ENCODE data around the gene ERRFI1.

Gene ERRFI1

DNA sequence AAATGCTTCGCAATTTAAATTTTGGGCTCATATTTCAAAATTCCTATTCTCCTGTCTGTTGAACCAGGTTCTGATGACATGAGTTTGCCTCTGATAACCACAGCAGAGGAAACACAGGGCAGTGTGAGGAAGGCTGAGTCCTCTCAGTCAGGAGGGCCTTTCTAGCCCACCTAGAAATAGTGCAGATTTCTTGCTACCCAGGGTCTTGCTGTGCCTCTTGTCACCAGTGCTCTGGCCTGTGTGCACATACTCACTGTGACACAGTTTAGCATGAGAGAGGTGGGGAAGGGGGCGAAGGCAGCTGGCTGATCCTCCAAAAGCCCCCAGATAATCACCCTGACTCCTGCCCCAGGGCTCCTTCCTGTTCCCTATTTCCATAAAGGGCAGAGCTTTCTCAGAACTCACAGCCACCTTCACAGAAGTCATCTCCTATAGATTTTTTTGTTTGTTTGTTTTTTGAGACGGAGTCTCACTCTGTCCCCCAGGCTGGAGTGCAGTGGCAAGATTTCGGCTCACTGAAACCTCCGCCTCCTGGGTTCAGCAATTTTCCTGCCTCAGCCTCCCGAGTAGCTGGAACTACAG, 23.7 kb downstream of the ERRFI1 start:
- DNase-seq: no peak

DNA sequence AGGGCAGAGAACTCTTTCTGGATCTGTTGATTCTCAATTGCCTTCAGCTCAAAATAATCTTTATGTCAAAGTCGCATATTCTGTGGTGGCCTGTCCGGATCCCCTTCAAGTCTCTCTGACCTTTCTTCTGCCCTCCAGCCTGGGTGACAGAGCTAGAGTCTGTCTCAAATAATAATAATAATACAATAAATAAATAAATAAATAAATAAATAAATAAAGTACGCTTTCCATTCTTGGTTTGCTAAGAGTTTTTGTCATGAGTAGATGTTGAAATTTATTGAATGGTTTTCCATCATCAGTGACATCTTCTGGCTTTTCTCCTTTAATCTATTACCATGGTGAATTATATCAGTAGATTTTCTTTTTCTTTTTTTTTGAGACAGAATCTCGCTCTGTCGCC, 30.7 kb downstream of the ERRFI1 start:
- DNase-seq: no peak

DNA sequence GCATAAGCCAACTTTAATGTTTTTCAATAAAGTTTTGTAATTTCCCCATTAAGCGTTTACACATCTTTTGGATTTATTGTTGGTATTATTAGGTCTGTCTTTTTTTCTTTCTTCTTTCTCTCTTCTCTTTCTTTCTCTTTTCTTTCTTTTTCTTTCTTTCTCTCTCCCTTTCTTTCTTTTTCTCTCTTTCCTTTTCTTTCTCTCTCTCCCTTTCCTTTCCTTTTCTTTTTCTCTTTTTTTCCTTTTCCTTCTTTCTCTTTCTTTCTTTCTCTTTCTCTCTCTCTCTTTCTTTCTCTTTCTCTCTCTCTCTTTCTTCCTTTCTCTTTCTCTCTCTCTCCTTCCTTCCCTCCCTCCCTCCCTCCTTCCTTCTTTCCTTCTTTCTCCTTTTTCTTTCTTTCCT, 31.3 kb downstream of the ERRFI1 start:
- DNase-seq: no peak

DNA sequence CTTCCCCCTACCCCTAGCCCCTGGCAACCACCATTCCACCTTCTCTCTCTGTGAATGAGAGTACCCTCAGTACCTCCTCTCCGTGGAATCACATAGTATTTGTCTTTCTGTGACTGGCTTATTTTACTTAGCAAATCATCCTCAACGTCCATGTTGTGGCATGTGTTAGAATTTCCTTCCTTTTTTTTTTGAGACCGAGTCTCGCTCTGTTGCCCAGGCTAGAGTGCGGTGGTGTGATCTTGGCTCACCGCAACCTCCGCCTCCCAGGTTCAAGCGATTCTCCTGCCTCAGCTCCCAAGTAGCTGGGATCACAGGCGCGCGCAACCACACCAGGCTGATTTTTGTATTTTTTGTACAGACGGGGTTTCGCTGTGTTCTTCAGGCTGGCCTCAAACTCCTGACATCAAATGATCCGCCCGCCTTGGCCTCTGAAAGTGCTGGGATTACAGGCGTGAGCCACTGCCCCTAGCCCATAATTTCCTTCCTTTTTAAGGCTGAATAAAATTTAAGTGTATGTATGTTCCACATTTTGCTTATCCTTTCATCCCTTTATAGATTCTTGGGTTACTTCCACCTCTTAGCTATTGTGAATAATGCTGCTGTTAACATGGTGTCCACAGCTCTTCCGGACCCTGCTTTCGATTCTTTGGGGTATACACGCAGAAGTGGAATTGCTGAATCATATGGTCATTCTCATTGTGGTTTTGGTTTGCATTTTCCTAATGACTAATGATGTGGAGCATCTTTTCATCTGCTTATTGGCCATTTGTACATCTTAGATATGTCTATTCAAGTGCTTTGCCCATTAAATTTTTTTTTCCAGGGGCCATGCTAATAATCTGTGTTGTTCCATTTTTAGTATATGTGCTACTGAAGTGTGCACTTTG, 32.3 kb downstream of the ERRFI1 start:
- no peak for DNase-seq

DNA sequence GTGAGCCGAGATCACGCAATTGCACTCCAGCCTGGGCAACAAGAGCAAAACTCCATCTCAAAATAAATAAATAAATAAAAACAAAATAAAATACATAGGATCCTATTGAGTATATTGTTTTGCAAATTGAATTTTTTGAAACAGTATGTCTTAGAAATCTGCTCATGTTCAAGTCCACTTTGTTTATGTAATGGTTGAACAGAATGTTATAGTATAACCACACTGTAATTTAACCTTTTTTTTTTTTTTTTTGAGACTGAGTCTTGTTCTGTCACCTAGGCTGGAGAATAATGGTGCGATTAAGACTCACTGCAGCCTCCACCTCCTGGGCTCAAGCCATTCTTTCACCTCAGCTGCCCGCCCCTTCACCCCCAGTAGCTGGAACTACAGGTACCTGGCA, 33.2 kb downstream of the ERRFI1 start:
- DNase-seq: no peak

GRCh38 chr1:7991504-7992440, 34.3 kb downstream of the ERRFI1 start:
- no peak for DNase-seq

- DNase-seq: no peak
Measured at GRCh38 chr1:7989762-7990428, 36.2 kb downstream of the ERRFI1 start.

DNA sequence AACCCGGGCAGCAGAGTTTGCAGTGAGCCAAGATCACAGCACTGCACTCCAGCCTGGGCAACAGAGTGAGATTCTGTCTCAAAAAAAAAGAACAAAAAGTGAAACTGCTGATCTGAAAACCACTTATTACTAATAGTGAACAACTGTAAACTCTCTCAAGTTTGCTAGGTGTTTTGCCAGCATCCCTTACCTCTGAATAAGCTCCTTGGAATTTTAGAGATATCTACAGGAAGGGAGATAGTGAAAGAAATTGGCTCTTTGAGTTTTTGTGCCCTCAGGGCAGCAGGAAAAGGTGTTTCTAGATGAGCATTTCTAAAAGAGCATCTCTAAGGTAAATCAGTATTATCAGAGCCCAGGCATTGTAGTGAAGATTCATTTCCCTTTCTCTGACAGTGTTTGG, 37.5 kb downstream of the ERRFI1 start:
- DNase-seq: no peak

GRCh38 chr1:7987528-7987927, 38.6 kb downstream of the ERRFI1 start:
- DNase-seq: no peak

DNA sequence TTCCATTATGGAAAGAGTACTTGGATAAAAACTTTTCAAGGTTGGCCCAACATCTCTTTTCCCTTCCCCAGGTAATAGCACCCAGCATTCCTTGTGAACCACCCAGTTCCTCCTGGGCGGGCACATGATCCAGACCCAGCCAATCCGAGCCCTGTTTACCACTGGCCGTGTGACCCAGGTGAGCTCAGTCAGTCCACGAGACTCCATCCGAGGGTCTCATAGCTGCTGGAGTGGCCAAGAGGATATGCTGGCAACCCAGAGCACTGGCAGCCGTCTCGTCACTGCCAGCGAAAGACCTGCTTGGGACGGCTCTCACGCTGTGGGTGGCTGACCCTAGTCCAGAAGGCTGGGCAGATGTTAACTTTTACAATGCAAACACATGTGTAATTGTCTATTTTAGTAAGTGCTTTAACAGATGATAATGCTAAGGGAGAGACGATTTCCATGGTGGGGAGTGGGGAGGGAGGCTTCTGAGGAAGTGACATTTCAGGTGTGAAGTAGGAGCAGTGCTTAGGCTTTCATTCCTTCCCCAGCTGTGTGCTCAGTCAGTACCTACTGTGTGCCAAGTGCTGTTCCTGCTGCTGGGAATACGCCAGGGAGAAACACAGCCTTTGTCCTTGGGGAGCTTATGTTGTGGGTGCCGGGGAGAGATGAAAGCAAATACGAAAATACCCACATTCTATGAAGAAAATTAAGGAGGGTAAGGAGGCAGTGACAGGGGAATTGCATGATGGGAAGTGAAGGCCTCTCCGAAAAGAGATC, 40.1 kb downstream of the ERRFI1 start:
- DNase-seq: no peak

DNA sequence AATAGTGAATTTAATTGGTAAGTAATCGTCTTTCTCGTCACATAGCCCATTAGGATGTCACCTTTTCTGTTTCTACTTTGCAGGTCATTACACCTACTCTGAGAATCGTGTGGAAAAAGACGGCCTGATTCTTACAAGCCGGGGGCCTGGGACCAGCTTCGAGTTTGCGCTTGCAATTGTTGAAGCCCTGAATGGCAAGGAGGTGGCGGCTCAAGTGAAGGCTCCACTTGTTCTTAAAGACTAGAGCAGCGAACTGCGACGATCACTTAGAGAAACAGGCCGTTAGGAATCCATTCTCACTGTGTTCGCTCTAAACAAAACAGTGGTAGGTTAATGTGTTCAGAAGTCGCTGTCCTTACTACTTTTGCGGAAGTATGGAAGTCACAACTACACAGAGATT, 41.3 kb downstream of the ERRFI1 start:
- DNase-seq: no peak

DNA sequence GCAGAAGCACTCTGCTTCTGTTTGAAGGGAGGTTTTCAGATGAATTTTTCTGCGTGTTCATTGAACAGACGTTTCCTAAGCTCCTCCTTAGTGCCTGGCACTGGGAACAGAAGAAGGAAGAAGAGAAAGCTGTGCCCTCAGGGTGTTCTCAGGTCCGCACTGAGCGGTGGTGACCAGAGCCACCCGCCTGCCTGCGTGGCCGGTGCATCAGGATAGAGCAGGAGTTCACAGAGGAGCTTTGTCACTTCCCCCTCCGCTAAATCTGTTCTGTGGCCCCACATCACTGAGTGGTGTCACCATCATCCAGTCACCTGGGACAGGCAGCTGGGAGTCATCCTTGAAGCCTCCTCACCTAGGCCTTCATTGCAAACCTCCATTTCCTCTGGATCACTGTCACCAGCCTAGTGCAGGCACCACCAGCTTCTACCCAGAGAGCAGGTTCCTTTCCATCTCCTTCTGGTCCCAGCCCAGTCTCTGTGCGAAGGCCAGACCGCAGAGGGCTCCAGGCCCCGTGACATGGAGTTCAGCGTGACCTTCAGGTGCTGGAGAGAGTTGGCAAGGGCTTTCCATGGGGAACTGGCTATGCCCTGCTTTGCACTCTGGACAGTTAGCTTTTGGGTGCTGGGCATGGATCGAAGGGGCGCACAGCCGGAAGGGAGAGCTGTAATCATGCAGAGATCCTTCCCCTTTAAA, 42.9 kb downstream of the ERRFI1 start:
- no peak for DNase-seq

DNA sequence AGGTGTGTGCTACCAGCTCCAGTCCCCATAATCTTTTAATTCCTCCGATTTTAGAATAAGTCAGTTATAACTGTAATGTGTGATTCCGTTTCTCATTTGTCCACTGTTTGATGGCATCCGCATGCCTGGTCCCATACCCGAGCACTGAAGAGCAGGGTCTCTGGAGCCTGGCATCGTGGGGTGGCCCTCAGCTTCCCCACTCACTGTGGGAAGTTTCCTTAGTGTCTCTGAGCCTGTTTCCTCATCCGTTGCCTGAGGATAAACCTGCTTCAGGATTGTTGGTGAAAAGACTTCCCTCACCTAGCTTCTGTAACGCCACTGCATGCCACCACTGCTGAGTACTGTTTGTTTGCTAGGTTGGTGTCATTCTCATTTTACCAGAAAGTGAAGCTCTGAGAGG, 45.1 kb downstream of the ERRFI1 start:
- DNase-seq: no peak

- DNase-seq: peak in 1 of 2 experiments; percentile 15
Measured at GRCh38 chr1:7975212-7975865, 50.8 kb downstream of the ERRFI1 start.

DNA sequence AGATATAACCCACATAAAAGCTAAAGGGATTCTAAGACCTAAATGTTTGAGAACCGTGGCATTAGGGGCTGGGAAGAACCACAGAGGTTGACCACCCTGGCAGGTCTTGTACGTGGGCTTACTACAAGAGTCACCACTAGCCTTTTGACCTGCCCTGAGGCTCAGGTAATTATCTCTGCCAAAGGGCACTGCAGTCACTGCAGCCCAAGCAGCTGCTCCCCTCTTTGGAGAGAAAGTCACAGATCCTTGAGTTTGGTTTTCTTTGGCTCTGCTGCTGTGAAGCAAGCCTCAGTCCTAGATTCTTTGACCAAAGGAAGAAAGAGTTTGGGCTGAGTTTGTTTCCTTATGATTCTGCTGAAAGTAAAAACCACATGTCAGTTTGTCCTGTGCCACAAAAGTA, 53.0 kb downstream of the ERRFI1 start:
- no peak for DNase-seq

- DNase-seq: no peak
Measured at GRCh38 chr1:7972285-7972684, 53.8 kb downstream of the ERRFI1 start.

DNA sequence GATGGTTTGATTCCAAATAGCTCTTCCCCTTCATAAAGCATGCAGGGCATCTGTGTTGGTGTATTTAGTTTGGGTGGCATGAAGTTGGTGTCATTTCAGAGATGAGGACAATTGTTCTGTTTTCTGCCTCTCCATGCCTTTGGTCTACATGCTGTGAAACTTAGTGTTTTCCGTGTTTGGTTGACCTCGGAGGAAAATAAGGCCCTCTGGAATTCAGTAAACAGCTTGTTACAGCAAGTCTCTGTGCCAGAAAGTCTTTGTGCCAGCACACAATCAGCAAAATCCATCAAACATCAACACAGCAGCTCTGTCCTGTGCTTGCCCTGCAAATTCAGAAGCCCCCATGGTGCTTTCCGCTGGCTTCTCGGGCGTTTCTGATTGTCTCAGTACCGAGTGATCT, 55.1 kb downstream of the ERRFI1 start:
- no peak for DNase-seq

DNA sequence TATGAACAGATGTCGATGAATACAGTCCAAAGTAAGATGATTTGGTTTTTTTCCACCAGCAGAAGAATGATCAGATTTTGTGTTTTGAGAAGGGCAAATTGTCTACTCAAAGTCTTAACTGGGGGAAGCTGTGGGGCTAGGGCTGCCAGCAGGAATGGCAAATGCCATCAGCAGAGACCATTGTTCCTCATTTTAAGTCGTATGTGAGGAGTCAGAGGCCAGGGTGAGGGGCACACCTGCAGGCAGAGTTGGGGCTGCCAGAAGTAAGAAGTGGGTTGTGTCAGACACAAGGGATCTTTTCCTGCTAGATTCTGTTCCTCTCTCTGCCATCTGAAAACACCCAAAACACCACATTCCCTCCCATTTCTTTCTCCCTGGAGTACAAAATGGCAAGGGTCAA, 55.9 kb downstream of the ERRFI1 start:
- DNase-seq: no peak

- DNase-seq: no peak
Measured at GRCh38 chr1:7967651-7968050, 58.5 kb downstream of the ERRFI1 start.

- DNase-seq: no peak
Measured at GRCh38 chr1:7967196-7967595, 58.9 kb downstream of the ERRFI1 start.

GRCh38 chr1:7964476-7964875, 61.6 kb downstream of the ERRFI1 start:
- no peak for DNase-seq

All from stimulated activated CD4-positive, alpha-beta T cell treated with anti-CD3 and anti-CD28 coated beads, Interleukin-4, amount 100 ng/mL, for 4 hours (primary cell).